Neural cell (in vitro differentiated cells): Measurements from ENCODE around the gene GTF2H3. TPM values are rescaled to one million over a fixed set of nuclear protein-coding genes. Genes with fewer than 3 reads are reported as not detected.

Experiments used
- H2AFZ ChIP-seq: fragments of 200-600, 300-800 bp; sonication (generic), shearing (Covaris generic); 2 replicates; pipeline ENCODE4 v1.6.0; 2014; ENCODE audit warnings: low read depth, mild to moderate bottlenecking, antibody characterized with exemption, low read length, moderate library complexity
- H3F3A ChIP-seq: fragments of 200-600 bp; shearing (Covaris generic); 2 replicates; pipeline ENCODE4 v1.6.1; 2016; ENCODE audit warnings: mild to moderate bottlenecking, moderate library complexity, mixed read lengths, antibody characterized with exemption, low read length; ENCODE audit not compliant: insufficient read depth, poor library complexity, severe bottlenecking
- H3K27ac ChIP-seq: fragments of 200-600, 300-800 bp; sonication (generic), shearing (Covaris generic); 2 replicates; pipeline ENCODE4 v1.5.1; 2014; ENCODE audit warnings: mild to moderate bottlenecking, low read length, moderate library complexity
- H3K27me3 ChIP-seq: fragments of 300-800, 200-600 bp; sonication (generic), shearing (Covaris generic); 2 replicates; pipeline ENCODE4 v1.6.0; 2014; ENCODE audit warnings: mild to moderate bottlenecking, low read depth, low read length, moderate library complexity; ENCODE audit not compliant: insufficient read depth
- H3K36me3 ChIP-seq: fragments of 300-800, 200-600 bp; sonication (generic), shearing (Covaris generic); 2 replicates; pipeline ENCODE4 v1.5.1; 2014; ENCODE audit warnings: mild to moderate bottlenecking, antibody characterized with exemption, low read length, moderate library complexity; ENCODE audit not compliant: insufficient read depth
- H3K4me2 ChIP-seq: fragments of 300-800, 200-600 bp; sonication (generic), shearing (Covaris generic); 2 replicates; pipeline ENCODE4 v1.6.0; 2014; ENCODE audit warnings: mild to moderate bottlenecking, low read length
- H3K4me3 ChIP-seq: fragments of 300-800, 200-600 bp; sonication (generic), shearing (Covaris generic); 2 replicates; pipeline ENCODE4 v1.5.1; 2014; ENCODE audit warnings: mild to moderate bottlenecking, low read length, moderate library complexity
- H3K79me2 ChIP-seq: fragments of 200-600 bp; shearing (Covaris generic); replicated peaks from 2 replicates; pipeline ENCODE4 v1.6.0; 2014; ENCODE audit warnings: mild to moderate bottlenecking, low read length, moderate library complexity; ENCODE audit not compliant: insufficient read depth
- H3K9ac ChIP-seq: fragments of 300-800, 200-600 bp; sonication (generic), shearing (Covaris generic); 2 replicates; pipeline ENCODE4 v1.6.1; 2016; ENCODE audit warnings: mild to moderate bottlenecking, low read length, mixed read lengths
- H3K9me2 ChIP-seq: fragments of 200-600 bp; shearing (Covaris generic); 2 replicates; pipeline ENCODE4 v1.6.1; 2016; ENCODE audit warnings: mild to moderate bottlenecking, low read length, mixed read lengths; ENCODE audit not compliant: insufficient read depth
- H3K9me3 ChIP-seq: fragments of 200-600, 300-800 bp; sonication (generic), shearing (Covaris generic); 2 replicates; pipeline ENCODE4 v1.6.1; 2016; ENCODE audit warnings: mild to moderate bottlenecking, mixed run types, low read length, moderate library complexity, mixed read lengths
- H4K20me1 ChIP-seq: fragments of 200-600 bp; shearing (Covaris generic); 2 replicates; pipeline ENCODE4 v1.6.1; 2016; ENCODE audit warnings: mild to moderate bottlenecking, mixed run types; ENCODE audit not compliant: insufficient read depth
- CTCF ChIP-seq: fragments of 450-650 bp; IDR thresholded peaks from 2 replicates; pipeline ENCODE4 v1.5.1; 2014; ENCODE audit warnings: antibody characterized with exemption, mild to moderate bottlenecking, moderate library complexity; ENCODE audit not compliant: poor library complexity, severe bottlenecking
- EP300 ChIP-seq: fragments of 450-650 bp; conservative IDR thresholded peaks from 2 replicates; pipeline ENCODE4 v1.6.1; 2014; ENCODE audit warnings: antibody characterized with exemption, mild to moderate bottlenecking, moderate library complexity; ENCODE audit not compliant: poor library complexity, severe bottlenecking
- EZH2 ChIP-seq: fragments of 200-600, 300-800 bp; shearing (Covaris generic), sonication (generic); IDR thresholded peaks from 2 replicates; pipeline ENCODE4 v1.6.1; 2014; ENCODE audit warnings: antibody characterized with exemption, low read length, borderline replicate concordance, mild to moderate bottlenecking; ENCODE audit not compliant: insufficient read depth, poor library complexity, severe bottlenecking
- MXI1 ChIP-seq: fragments of 450-650 bp; conservative IDR thresholded peaks from 2 replicates; pipeline ENCODE4 v1.6.1; 2014; ENCODE audit warnings: antibody characterized with exemption, mild to moderate bottlenecking; ENCODE audit not compliant: poor library complexity, severe bottlenecking
- POLR2AphosphoS5 ChIP-seq: IDR thresholded peaks from 2 replicates; pipeline ENCODE4 v1.6.1; 2012
- RAD21 ChIP-seq: fragments of 450-650 bp; conservative IDR thresholded peaks from 2 replicates; pipeline ENCODE4 v1.6.1; 2014; ENCODE audit warnings: antibody characterized with exemption, mild to moderate bottlenecking, moderate library complexity
- REST ChIP-seq: IDR thresholded peaks from 2 replicates; pipeline ENCODE4 v1.6.1; 2012; ENCODE audit warnings: borderline replicate concordance
- SMC3 ChIP-seq: fragments of 450-650 bp; conservative IDR thresholded peaks from 2 replicates; pipeline ENCODE4 v1.6.1; 2014; ENCODE audit warnings: antibody characterized with exemption, mild to moderate bottlenecking, moderate library complexity; ENCODE audit not compliant: poor library complexity
- TAF1 ChIP-seq: IDR thresholded peaks from 2 replicates; pipeline ENCODE4 v1.6.1; 2012; ENCODE audit warnings: low read depth
- polyA plus RNA-seq: library from polyadenylated mRNA; depleted of rRNA; stranded (reverse); fragments of >200 nt; gene quantifications from 2 replicates; pipeline ENCODE4 v1.2.3, GENCODE V29; 2014

GTF2H3 gene
- polyA plus RNA-seq, 1 donor from 2014 or later = 47.8 TPM

- H3K27ac ChIP-seq = no peak overlapping the region
- H3K4me2 ChIP-seq = no peak overlapping the region
- H3K9me2 ChIP-seq = no peaks in the 10 kb centered on the region
- no peaks in the 10 kb centered on the region for H3F3A ChIP-seq
- peaks cover 19% of the 10 kb centered on the region for H3K36me3 ChIP-seq
- no peak overlapping the region for H3K9ac ChIP-seq
- TF ChIP-seq RAD21 (no peak), CTCF (no peak), REST (no peak), POLR2AphosphoS5 (no peak), EP300 (no peak), MXI1 (no peak), EZH2 (no peak), SMC3 (no peak), TAF1 (no peak)
- H3K79me2 ChIP-seq = no peaks in the 10 kb centered on the region
- H4K20me1 ChIP-seq = no peaks in the 10 kb centered on the region
- no peak overlapping the region for H2AFZ ChIP-seq
- no peaks in the 10 kb centered on the region for H3K27me3 ChIP-seq
- H3K9me3 ChIP-seq = no peaks in the 10 kb centered on the region
- H3K4me3 ChIP-seq = no peak overlapping the region
Observed at GRCh38 chr12:123621101-123621500, 12.5 kb upstream of the GTF2H3 start.

- no peaks in the 10 kb centered on the region for H3K9me3 ChIP-seq
- no peak overlapping the region for H2AFZ ChIP-seq
- no peak overlapping the region for H3K27ac ChIP-seq
- H3K79me2 ChIP-seq = no peaks in the 10 kb centered on the region
- no peak overlapping the region for H3K4me3 ChIP-seq
- no peak overlapping the region for H3K9ac ChIP-seq
- H3K27me3 ChIP-seq = no peaks in the 10 kb centered on the region
- H4K20me1 ChIP-seq = no peaks in the 10 kb centered on the region
- no peak for TF ChIP-seq EZH2
- no peak for TF ChIP-seq RAD21
- no peak for TF ChIP-seq CTCF
- peaks cover 15% of the 10 kb centered on the region for H3K36me3 ChIP-seq
- H3F3A ChIP-seq = no peaks in the 10 kb centered on the region
- H3K4me2 ChIP-seq = no peak overlapping the region
- H3K9me2 ChIP-seq = no peaks in the 10 kb centered on the region
Observed at GRCh38 chr12:123621619-123622530, 11.8 kb upstream of the GTF2H3 start.
